VCaP (cell line): ENCODE data around the gene MBOAT2.
"Not testable (repeated sequence)": the region's sequence is repeated elsewhere in the genome, so short reads cannot be mapped to it uniquely, and the experiment has no call there.

Source experiments
- H3K27ac ChIP-seq: fragments of 450-650 bp; 2 replicates; pipeline ENCODE4 v1.5.1; 2017
- CTCF ChIP-seq: fragments of 450-650 bp; conservative IDR thresholded peaks from 2 replicates; pipeline ENCODE4 v1.5.1; 2017; ENCODE audit warnings: mild to moderate bottlenecking, moderate library complexity

MBOAT2 gene, protein sequence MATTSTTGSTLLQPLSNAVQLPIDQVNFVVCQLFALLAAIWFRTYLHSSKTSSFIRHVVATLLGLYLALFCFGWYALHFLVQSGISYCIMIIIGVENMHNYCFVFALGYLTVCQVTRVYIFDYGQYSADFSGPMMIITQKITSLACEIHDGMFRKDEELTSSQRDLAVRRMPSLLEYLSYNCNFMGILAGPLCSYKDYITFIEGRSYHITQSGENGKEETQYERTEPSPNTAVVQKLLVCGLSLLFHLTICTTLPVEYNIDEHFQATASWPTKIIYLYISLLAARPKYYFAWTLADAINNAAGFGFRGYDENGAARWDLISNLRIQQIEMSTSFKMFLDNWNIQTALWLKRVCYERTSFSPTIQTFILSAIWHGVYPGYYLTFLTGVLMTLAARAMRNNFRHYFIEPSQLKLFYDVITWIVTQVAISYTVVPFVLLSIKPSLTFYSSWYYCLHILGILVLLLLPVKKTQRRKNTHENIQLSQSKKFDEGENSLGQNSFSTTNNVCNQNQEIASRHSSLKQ

GRCh38 chr2:9003616-9004337, at the start of gene MBOAT2:
TSS of gene MBOAT2 (minus strand) at chr2:9003684. CDS start at chr2:9003614, 70 bp downstream.
- TF ChIP-seq CTCF = no peak
- H3K27ac ChIP-seq = peak within 1 kb of the TSS; percentile 89

DNA sequence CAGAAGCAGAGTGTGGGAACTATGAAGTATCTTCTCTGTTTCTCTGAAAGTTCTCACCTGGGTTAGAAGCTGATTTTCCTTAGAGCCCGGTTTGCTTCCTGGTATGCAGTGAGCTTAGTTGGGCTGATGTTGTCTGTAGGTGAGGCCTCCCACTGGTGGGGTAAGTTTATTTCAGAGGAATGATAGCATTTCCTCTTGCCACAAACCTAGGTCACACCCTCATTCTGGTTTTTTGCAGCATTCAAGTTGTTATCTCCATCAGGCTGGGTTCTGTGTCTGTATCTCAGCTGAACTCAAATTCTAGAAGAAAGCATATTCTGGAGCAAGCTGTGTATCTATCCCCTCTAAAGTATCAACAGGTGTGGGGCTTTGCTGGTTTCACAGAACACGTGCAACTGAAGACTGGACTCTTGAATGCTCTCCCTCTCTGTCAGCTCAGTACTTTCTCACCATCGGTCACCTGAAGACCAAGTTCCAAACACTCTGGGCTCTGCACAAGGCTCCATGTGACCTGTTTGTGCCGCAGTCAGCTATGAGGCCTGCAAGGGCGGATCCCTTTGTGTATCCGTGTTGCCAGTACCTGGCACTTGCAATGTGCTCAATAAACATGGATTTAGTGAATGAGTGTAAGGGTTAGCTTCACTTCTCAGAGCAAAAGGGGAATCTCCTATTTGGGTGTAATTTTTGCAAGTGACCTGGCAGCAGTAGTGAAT, 49.5 kb upstream of the MBOAT2 start:
- TF ChIP-seq CTCF = no peak

GRCh38 chr2:9051451-9051850, 48.0 kb upstream of the MBOAT2 start:
- not testable (repeated sequence) for H3K27ac ChIP-seq

More for the DNA sequence above, 49.5 kb upstream of the MBOAT2 start:
- no peak overlapping the region for H3K27ac ChIP-seq

- TF ChIP-seq CTCF = no peak
- H3K27ac ChIP-seq = no peak overlapping the region
Measured at GRCh38 chr2:9050122-9050809, 46.8 kb upstream of the MBOAT2 start.

DNA sequence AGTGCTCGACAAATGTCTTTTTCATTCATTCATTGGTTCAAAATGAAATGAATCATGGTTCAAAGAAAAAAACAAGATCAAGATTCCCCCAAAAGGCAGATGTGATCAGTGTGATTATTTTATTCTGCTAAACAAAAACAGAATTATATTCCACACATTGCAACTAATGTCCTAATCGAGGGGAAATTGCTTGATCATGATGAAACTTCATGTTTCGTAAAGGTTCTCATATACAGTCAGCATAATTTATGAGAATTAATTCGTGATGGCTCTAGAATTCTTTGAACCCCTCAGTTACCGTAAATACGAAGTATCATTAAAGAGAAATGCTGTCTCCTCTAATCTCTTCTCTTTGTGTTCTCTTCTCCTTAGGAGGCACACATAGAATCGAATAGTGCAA, 42.1 kb upstream of the MBOAT2 start:
- H3K27ac ChIP-seq = no peak overlapping the region
- TF ChIP-seq CTCF = no peak

GRCh38 chr2:9043491-9043890, 40.0 kb upstream of the MBOAT2 start:
- H3K27ac ChIP-seq = not testable (repeated sequence)

GRCh38 chr2:9037166-9037565, 33.7 kb upstream of the MBOAT2 start:
- no peak for TF ChIP-seq CTCF
- no peak overlapping the region for H3K27ac ChIP-seq
